GM19043 (cell line): ENCODE measurements around the gene PROZ.

ENCODE experiments used
- ATAC-seq: cut with Tn5 transposase; IDR thresholded peaks from one replicate; pipeline ENCODE4 v1.9.1; 2021; ENCODE audit warnings: low read depth; ENCODE audit not compliant: unreplicated experiment

Gene PROZ

GRCh38 chr13:113171250-113172125 is 13.0 kb downstream of the PROZ start:
- no peak for ATAC-seq

- ATAC-seq, result no peak
These were observed 14.0 kb downstream of the PROZ start for GRCh38 chr13:113172419-113172926.

- ATAC-seq, result no peak
These were observed 17.8 kb downstream of the PROZ start for GRCh38 chr13:113176280-113176679.

DNA sequence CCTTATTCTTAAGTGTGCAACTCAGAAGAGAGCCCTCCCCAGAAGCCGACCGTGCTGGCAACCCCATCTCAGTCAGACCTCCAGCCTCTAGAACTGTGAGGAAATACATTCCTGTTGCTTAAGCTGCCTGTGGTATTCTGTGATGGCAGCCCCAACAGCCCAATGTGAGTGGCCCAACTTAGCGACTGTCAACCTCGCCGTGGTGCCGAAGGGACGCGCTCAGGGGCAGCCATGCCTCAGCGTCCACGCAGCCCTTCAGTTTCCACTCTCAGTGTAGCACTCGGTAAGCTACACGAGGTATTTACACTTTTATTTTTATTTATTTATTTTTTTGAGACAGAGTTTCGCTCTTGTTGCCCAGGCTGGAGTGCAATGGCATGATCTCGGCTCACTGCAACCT is 18.4 kb downstream of the PROZ start:
- ATAC-seq, result no peak

DNA sequence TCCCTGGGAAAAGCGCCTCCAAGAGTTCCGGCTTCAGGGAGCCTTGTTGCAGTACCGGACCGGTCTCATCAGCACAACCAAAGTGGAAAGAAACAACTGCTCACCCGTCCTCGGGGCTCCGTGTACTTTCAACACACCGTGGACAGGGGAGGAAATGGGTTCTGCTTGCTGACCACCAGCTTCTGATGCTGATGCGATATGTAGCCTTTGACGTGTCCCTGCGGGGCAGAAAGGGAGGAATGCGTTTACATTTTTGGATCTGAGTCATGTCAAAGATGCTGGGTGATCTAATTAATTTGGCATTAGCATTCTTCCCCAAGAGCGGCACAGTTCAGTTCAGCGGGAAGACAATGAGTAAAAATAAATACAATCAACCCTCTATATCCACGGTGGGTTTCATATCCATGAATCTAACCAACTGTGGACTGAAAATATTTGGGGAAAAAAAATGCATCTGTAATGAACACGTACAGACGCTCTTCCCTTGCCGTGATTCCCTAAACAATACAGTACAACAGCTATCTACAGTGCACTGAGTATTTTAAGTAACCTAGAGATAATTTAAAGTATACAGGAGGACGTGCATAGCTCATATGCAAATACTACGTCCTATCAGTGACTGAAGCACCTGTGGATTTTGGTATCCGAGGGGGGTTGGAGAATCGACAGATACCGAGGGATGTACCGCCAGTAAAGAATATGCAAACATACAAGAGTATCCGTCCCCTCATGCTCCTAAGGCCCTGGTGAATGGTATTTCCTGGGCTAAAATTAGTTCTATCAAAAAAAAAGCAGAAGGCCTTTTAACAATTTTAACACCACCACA is 19.8 kb downstream of the PROZ start:
- no peak for ATAC-seq

DNA sequence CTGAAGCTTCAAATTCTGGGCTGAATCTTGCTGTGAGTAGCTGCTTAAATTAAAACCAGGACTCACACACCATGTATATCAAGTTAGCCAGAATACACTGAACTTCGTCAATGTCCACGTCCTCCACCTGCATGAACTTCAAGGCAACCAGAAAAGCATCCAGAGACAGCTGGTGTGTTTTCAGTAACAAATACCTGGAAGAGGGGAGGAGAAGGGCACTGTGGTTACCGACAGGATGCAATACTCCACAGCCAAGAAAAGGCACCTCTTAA is 20.4 kb downstream of the PROZ start:
- ATAC-seq, result no peak

- no peak for ATAC-seq
These were observed 21.2 kb downstream of the PROZ start for GRCh38 chr13:113179374-113180230.

DNA sequence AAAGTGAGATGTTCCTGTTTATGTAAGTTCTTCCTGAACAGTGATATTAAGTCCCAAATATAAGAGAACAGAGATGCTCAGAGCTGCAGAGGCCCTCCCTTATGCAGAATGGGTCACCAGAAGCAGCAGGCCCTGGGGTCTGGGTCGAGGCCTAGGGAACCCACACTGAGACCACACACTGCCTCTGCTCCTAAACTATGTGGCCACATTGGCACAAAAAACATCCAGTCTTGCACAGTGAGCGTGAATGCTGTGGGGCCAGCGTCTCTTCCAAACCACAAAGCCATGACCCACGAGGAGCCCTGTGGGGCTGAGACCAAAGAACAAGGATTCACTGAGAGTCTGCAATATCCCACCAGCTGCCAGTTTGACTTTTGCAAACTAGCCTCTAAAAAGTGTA is 23.6 kb downstream of the PROZ start:
- no peak for ATAC-seq

DNA sequence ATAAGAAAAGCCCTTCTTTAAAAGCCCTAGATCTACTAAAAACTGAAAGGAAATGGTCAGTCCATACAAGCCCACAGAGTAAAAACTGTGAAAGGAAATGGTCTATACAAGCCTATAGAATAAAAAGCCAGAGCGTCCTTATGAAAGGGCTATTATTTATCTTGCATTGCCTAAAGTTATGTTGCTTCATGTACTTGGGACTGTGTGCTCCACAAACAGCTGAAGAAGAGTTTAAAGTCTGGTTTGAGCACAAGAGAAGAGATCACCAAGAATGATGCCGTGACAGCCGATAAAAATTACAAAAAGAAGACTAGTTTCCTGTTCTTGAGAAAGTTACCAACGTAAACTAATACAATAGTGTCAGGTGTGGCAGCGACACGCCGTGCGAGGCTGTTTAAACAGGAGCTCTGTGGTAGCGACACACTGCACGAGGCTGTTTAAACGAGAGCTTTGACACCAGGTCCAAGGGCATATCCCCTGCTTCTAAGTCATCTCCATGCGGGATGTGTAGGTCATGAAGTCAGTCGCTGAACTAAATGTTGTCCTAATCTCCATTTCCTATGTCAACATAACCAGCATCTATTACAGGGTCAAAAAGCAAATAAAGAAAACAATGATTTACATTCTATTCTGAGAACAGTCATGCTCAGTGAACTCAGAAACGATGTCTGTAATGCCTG is 25.1 kb downstream of the PROZ start:
- ATAC-seq, result no peak

GRCh38 chr13:113184568-113185440 is 26.4 kb downstream of the PROZ start:
- ATAC-seq, result no peak

DNA sequence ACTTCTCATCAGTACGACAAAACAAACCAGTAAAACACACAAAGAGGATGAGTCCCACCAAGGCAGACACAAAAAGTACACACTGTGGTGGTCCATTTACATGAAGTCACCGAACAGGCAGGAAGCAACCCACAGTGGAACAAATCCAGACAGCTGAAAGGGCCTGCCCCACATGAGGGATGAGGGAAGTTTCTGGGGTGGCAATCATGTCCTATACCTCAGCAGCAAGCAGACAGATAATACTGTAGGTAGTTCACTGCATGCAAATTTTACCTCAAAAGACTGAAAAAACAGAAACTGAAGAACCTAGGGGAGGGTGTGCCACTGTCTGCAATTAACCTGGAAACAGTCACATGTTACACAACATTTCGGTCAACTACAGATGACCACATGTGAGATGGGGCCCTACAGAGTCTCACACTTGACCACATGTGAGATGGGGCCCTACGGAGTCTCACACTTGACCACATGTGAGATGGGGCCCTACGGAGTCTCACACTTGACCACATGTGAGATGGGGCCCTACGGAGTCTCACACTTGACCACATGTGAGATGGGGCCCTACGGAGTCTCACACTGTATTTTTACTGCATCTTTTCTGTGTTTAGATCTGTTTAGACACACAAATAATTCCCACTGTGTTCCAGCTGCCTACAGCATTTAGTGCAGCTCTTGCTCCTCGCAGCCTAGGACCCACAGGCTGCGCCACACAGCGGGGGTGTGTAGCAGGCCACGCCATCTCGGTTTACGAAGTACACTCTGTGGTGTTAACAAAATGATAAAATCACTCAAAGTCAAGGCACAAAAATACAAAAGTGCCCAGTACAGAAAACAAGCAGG is 27.8 kb downstream of the PROZ start:
- peak; percentile 88 for ATAC-seq

DNA sequence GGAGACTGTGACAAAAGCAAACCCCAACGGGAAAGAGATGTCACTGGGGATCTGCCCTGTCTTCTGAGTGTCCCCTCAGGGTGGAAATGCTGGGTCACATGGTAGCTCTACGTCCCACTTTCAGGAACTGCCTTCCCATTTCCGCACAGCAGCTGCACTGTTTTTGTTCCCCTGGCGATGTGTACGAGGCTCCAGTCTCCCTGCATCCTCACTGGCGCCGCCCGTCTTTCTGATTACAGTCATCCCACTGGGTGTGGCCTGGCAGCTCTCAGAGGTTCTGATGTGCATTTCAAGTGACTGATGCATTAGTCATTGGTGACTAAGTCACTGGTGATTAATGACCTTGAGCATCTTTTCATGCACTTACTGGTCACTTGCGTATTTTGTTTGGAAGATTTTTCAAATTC is 28.8 kb downstream of the PROZ start:
- no peak for ATAC-seq

DNA sequence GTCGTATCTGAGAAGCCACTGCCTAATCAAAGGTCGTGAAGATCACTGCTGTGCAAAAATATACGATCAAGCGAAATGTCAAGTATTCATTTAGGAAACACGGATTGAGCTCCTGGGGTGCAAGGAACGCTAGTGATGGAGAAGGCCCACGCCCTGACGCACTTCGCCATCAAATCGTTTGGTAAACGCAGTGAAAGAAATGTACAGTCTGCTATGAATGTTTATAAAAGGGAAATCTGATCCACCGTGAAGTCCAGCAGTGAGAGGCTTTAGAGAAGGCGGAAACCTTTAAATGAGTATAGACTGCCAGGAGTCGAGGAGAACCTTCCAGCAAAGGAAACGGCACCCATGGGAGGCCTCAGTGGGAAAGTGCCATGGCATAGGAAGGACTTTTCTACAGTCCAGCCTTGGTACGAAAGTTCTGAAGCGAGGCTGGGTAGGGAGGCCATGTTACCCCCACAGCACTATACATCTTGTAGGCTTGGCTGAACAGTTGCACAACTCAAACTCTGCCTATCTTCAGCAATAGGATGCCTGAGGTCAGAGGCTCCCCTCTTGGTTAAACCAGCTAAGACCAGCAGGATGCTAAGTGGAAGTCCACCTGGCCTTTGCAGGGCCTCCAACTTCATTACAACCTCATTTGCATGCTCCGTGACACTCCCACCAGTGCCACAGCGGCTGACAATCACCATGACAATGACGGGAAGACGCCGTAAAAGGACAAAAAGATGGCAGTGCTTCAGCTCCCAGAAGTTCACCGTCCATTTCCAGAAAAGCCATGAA is 29.6 kb downstream of the PROZ start:
- ATAC-seq, result no peak

GRCh38 chr13:113190181-113190580 is 31.7 kb downstream of the PROZ start:
- ATAC-seq, result no peak

- no peak for ATAC-seq
These were observed 33.8 kb downstream of the PROZ start for GRCh38 chr13:113192279-113192678.

- ATAC-seq, result no peak
These were observed 34.5 kb downstream of the PROZ start for GRCh38 chr13:113192902-113193301.

DNA sequence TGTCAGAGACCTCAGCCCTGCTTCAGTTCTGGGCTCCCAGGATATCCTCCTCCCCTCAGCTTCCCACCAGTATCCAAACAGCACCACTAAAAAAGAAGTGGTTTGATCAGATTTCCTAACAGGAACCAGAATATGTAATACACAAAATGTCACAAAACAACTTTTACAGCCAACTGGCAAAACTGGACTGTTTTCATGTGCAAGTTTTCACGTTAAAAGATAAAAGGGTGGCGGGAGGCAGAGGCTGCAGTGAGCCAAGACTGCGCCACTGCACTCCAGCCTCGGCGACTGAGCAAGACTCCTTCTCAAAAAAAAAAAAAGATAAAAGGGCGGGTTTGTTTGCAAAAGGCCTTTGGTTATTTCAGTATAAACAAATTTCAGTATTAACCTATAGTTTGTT is 36.9 kb downstream of the PROZ start:
- no peak for ATAC-seq
